ENCODE measurements around the gene NXPH3.

- TF ChIP-seq CTCF (IDR thresholded peaks at IDR 0.05; ENCODE audit: borderline replicate concordance, extremely low read depth, low read length, poor library complexity, severe bottlenecking): no peak
- no peak for TF ChIP-seq EZH2 (IDR thresholded peaks at IDR 0.05; ENCODE audit: borderline replicate concordance, low read depth, low read length, severe bottlenecking)
These were observed 559 bp upstream of the NXPH3 start for GRCh38 chr17:49574945-49575678.

All from DND-41 (cell line).